Activated naive CD8-positive, alpha-beta T cell treated with anti-CD3 and anti-CD28 coated beads, Interleukin-2, amount 10 ng/mL, durations not matched to agents 7 days and 5 days (primary cell): ENCODE data around the gene PTPRD. TPM values are rescaled to one million over a fixed set of nuclear protein-coding genes. Genes with fewer than 3 reads are reported as not detected.

Experiments
- ATAC-seq: fragments of 150-1000 bp; cut with Tn5 transposase; one replicate; pipeline ENCODE4 v1.10.0; 2021; ENCODE audit warnings: low read depth, moderate library complexity
- POLR2A ChIA-PET: fragments of 350-600 bp; sonication (Branson Sonifier 250); formaldehyde crosslinking; loops from one replicate; lab custom pipeline; 2021; ENCODE audit warnings: antibody characterized with exemption; lab: Charles Lee
- DNase-seq: peaks from one replicate; pipeline ENCODE4 v3.0.0; 2021
- H3K27ac Mint-ChIP-seq: one replicate; pipeline ENCODE4 v1.8.0; 2022; ENCODE audit warnings: mild to moderate bottlenecking, mixed read lengths
- H3K27me3 Mint-ChIP-seq: one replicate; pipeline ENCODE4 v1.8.0; 2022; ENCODE audit warnings: mild to moderate bottlenecking, moderate library complexity, mixed read lengths
- H3K36me3 Mint-ChIP-seq: one replicate; pipeline ENCODE4 v1.8.0; 2021; ENCODE audit warnings: mild to moderate bottlenecking, mixed read lengths
- H3K4me1 Mint-ChIP-seq: one replicate; pipeline ENCODE4 v1.8.0; 2021; ENCODE audit warnings: mixed read lengths
- H3K4me3 Mint-ChIP-seq: one replicate; pipeline ENCODE4 v1.8.0; 2022; ENCODE audit warnings: mild to moderate bottlenecking, moderate library complexity, mixed read lengths
- H3K9me3 Mint-ChIP-seq: one replicate; pipeline ENCODE4 v1.8.0; 2021; ENCODE audit warnings: mixed read lengths
- total RNA-seq, 2 experiments: library from RNA; stranded (reverse); gene quantifications; one replicate each; pipeline ENCODE4 v1.2.3, GENCODE V29; 2021

The PTPRD gene
- total RNA-seq, 2 experiments from 2014 or later: not detected

DNA sequence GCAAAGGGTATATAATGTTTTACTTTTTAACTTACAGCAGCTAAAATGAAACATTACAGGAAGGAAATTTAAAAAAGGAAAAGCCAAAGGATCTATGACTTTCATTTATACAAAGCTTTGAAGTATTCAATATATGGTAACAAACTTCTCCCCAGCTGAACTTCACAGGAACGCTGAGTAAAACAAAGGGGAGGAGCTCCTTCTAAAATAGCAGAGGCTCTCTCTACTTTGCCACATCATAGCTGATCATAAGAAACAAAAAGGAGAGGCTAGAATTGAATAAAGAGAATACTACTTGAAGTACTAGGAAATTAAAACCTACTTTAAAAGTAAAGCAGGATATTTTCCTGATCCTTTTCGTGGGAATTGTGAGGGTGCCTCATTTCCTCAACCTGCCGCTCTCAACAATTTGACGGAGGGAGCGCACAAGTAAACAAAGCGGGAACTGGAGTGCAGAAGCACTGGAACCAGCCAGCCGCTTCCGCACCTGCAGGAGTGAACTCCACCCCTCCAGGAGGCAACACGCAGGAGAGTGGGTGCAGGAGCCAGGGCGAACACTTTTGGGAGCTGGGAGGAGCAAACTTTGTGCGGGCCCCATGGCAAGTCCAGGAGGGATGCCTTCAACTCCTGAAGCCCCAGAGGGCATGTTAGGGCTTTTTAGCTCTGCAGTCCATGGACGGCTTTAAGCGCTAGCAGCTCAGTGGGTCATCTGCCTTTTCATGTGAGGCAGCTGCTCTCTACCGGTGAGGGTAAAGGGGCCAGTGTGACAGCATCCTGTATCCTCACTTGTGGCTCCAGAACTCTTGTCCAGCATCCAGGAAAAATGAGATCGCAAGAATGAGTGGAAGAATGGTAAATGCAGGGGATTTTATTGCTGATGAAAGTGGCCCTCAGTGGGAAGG lies 757.4 kb downstream of the PTPRD start:
- no peaks in the 10 kb centered on the region for H3K36me3 Mint-ChIP-seq
- POLR2A ChIA-PET: no interaction called here
- H3K9me3 Mint-ChIP-seq: no peaks in the 10 kb centered on the region
- ATAC-seq (no peak), DNase-seq (no peak)
- no peak overlapping the region for H3K27ac Mint-ChIP-seq
- no peaks in the 10 kb centered on the region for H3K4me1 Mint-ChIP-seq
- H3K4me3 Mint-ChIP-seq: no peak overlapping the region
- no peaks in the 10 kb centered on the region for H3K27me3 Mint-ChIP-seq

DNA sequence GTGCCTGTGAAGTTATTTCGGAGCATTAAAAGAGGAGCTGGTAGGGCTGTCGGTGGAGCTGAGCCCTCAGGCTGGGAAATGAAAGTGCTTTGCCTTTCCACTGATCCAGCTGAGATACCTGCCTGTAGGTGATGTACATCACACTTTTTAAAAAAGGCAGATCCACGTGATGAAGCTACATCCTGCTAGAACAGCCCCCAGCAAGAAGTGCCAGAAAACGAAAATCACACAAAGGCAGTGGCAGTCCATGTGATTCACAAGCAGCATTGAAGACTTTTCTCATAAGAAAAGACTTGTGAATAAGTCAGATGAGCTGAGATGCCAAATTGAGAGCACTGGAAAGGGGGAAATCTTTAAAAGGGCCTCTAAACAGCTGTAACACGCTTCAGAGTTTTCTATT lies 765.1 kb downstream of the PTPRD start:
- no peak for ATAC-seq
- DNase-seq: no peak
- H3K4me1 Mint-ChIP-seq: peaks cover 7% of the 10 kb centered on the region

DNA sequence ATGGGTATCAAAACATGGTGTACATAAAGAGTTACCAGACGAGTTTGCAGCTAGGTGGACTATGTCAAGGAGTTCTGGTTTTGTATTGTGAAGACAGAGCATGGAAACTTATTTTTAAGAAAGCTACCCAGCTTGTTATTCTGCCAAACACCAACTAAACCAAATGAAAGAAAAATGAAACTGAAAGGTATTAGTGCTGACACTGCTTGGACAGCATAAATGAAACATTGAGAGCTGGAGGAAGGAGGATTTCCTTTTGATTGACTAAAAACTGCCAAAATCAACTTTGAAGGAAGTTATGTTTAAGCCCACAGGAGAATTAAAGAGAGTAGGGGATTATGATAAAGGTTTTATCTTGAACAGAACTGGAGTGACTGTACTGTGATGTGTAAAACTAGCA lies 766.2 kb downstream of the PTPRD start:
- no peaks in the 10 kb centered on the region for H3K36me3 Mint-ChIP-seq
- peak overlapping the region; percentile 86 for H3K27ac Mint-ChIP-seq
- H3K27me3 Mint-ChIP-seq: peaks cover 3% of the 10 kb centered on the region
- peaks cover 7% of the 10 kb centered on the region for H3K4me1 Mint-ChIP-seq
- ATAC-seq: peak; percentile 70
- DNase-seq: no peak
- H3K4me3 Mint-ChIP-seq: peak overlapping the region; percentile 60
- H3K9me3 Mint-ChIP-seq: no peaks in the 10 kb centered on the region
- POLR2A ChIA-PET: no interaction called here

More for the DNA sequence above, 765.1 kb downstream of the PTPRD start:
- Mint-ChIP-seq H3K27me3 (peaks cover 3% of the 10 kb centered on the region), H3K27ac (no peak overlapping the region), H3K36me3 (no peaks in the 10 kb centered on the region), H3K4me3 (no peak overlapping the region), H3K9me3 (no peaks in the 10 kb centered on the region)
- POLR2A ChIA-PET: no interaction called here

DNA sequence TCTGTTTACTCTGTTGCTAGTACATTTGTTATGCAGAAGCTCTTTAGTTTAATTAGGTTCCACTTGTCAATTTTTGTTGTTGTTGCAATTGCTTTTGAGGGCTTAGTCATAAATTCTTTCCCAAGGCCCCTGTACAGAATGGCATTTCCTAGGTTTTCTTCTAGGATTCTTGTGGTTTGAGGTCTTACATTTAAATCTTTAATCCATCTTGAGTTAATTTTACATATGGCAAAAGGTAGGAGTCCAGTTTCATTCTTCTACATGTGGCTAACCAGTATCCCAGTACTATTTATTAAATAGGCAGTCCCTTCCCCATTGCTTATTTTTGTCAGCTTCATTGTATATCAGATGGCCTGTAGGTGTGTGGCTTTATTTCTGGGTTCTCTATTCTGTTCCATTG lies 792.4 kb downstream of the PTPRD start:
- no peak for ATAC-seq
- no peak for DNase-seq
- POLR2A ChIA-PET: no interaction called here
- no peak overlapping the region for H3K27ac Mint-ChIP-seq
- peaks cover 1% of the 10 kb centered on the region for H3K9me3 Mint-ChIP-seq
- peaks cover 2% of the 10 kb centered on the region for H3K27me3 Mint-ChIP-seq
- H3K36me3 Mint-ChIP-seq: no peaks in the 10 kb centered on the region
- H3K4me1 Mint-ChIP-seq: no peaks in the 10 kb centered on the region
- H3K4me3 Mint-ChIP-seq: no peak overlapping the region

DNA sequence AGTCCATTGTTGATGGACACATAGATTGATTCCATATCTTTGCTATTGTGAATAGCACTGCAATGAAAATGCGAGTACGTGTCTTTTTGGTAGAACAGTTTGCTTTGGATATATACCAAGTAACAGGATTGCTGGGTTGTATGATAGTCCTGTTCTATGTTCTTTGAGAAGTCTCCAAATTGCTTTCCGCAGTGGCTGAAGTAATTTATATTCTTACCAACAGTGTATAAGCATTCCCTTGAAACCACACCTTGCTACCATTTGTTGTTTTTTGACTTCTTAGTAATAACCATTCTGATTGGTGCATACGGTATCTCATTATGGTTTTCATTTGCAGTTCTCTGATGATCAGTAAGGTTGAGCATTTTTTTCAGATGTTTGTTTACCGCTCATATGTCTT lies 792.9 kb downstream of the PTPRD start:
- no peak overlapping the region for H3K4me3 Mint-ChIP-seq
- H3K4me1 Mint-ChIP-seq: no peaks in the 10 kb centered on the region
- no peak overlapping the region for H3K27ac Mint-ChIP-seq
- POLR2A ChIA-PET: no interaction called here
- H3K36me3 Mint-ChIP-seq: no peaks in the 10 kb centered on the region
- no peaks in the 10 kb centered on the region for H3K27me3 Mint-ChIP-seq
- DNase-seq: no peak
- peaks cover 1% of the 10 kb centered on the region for H3K9me3 Mint-ChIP-seq
- ATAC-seq: no peak

DNA sequence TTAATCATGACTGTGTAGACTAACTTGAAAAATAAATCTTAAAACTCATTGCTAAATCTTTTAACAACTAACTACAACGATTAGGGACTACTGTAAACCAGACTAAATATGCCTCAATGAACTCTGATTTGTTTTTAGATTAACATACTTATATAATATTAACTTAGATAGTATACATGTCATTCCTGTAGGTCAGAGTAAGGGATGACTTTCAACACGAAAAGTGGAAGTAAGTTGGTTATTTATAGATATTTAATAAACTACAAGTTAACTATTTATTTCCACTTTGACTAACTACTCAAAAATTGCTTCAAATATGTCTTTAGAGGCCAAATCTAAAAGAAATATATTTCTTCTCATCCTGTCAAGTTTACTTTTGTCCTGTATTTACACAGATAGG lies 795.6 kb downstream of the PTPRD start:
- ATAC-seq (no peak), DNase-seq (no peak)
- Mint-ChIP-seq H3K27ac (no peak overlapping the region), H3K4me1 (no peaks in the 10 kb centered on the region), H3K9me3 (peaks cover 1% of the 10 kb centered on the region), H3K27me3 (no peaks in the 10 kb centered on the region), H3K36me3 (no peaks in the 10 kb centered on the region), H3K4me3 (no peak overlapping the region)
- POLR2A ChIA-PET: no interaction called here

DNA sequence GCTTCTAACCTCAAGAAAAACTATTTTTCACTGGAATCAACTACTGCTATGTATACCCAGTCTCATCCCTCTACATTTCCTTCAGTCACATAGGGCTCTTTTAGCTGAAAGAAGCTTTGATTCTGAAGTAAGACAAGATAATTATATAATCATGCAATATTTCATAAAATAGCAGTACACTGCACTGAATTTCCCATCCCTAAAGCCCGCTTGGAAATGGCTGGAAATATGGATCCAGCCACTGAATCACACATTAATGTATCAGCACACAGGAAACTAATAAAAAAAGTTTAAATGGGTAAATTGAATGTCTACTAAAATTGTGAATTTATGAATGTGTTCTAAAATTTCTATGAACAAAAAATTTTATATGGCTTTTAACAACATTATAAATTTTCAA lies 808.7 kb downstream of the PTPRD start:
- ATAC-seq (no peak), DNase-seq (no peak)
- Mint-ChIP-seq H3K27me3 (no peaks in the 10 kb centered on the region), H3K9me3 (no peaks in the 10 kb centered on the region), H3K4me3 (no peak overlapping the region), H3K4me1 (no peaks in the 10 kb centered on the region), H3K36me3 (no peaks in the 10 kb centered on the region), H3K27ac (no peak overlapping the region)
- POLR2A ChIA-PET: no interaction called here

DNA sequence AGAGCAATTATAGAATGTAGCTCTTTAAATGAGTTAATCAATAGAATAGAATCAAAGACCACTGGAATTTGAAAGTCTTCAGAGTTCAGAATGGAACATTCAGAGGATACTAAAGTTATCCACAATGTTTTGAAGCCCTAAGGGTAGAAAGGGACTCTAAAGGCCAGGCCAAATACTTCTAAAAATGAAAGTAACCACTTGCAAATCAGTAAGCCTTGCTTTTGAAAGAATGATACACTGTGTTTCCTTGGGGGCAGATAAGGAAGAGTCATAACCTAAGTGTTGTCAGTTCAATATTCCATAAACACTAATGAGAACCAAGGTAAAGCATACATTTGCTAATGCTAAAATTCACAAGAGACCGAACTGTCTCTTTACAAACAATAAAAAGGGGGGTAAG lies 813.5 kb downstream of the PTPRD start:
- DNase-seq (no peak), ATAC-seq (no peak)
- Mint-ChIP-seq H3K4me3 (no peak overlapping the region), H3K9me3 (no peaks in the 10 kb centered on the region), H3K27ac (no peak overlapping the region), H3K36me3 (no peaks in the 10 kb centered on the region), H3K4me1 (no peaks in the 10 kb centered on the region), H3K27me3 (no peaks in the 10 kb centered on the region)
- POLR2A ChIA-PET: no interaction called here

DNA sequence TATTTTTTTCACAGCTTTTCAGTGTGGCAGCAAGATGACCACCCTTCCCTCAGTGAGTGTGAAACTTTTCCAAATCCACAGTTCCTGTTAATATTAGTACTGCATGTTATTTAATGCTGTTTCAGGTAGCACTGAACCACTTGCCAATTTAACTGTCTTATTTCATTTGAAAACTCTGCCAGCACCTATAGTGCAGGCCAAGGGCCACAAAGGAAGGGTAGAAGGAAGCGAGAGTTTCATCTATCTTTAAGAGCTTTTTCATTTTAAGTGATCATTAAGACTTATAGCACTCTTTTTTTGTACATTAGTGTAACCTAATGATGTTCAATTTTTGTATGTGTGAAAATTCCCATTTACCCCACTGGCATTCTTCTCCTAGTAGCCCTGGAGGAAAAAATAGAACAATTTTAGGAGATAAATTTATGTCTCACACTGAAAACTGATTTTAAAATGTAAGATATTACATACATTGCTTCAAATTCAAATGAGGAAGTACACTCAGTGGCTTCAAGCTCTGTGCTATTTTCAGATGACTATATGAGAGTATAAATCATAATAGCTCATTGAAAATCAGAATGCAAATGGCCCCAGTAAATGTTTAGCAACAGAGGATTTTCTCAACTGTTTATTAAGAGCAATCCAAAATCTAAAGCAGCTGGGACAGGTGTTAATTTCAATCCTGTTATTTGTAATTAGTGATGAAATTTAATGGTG lies 820.5 kb downstream of the PTPRD start:
- no peak overlapping the region for H3K4me3 Mint-ChIP-seq
- DNase-seq: no peak
- ATAC-seq: no peak
- H3K27me3 Mint-ChIP-seq: no peaks in the 10 kb centered on the region
- H3K4me1 Mint-ChIP-seq: no peaks in the 10 kb centered on the region
- H3K36me3 Mint-ChIP-seq: no peaks in the 10 kb centered on the region
- POLR2A ChIA-PET: no interaction called here
- H3K9me3 Mint-ChIP-seq: no peaks in the 10 kb centered on the region
- H3K27ac Mint-ChIP-seq: no peak overlapping the region

DNA sequence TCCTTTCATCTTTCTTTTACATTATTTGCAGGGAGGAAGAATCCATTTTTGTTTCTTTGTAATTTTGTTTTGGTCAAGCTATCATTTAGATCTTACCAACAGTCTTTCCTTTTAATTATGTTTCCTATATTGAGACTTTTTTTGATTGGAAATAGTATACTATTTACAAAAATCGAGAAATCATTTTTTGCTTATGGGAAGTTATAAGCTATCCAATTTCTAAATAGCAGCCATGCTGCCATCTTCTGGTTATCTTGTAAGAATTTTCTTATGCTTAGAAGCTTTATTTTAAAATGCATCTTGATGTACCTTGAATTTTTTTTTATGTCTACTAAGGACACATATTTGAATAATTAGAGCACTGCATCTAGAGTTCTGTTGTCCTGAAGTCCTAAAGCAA lies 821.2 kb downstream of the PTPRD start:
- POLR2A ChIA-PET: no interaction called here
- Mint-ChIP-seq H3K4me1 (no peaks in the 10 kb centered on the region), H3K27ac (no peak overlapping the region), H3K4me3 (no peak overlapping the region), H3K36me3 (no peaks in the 10 kb centered on the region), H3K27me3 (no peaks in the 10 kb centered on the region), H3K9me3 (no peaks in the 10 kb centered on the region)
- DNase-seq: no peak
- ATAC-seq: no peak

DNA sequence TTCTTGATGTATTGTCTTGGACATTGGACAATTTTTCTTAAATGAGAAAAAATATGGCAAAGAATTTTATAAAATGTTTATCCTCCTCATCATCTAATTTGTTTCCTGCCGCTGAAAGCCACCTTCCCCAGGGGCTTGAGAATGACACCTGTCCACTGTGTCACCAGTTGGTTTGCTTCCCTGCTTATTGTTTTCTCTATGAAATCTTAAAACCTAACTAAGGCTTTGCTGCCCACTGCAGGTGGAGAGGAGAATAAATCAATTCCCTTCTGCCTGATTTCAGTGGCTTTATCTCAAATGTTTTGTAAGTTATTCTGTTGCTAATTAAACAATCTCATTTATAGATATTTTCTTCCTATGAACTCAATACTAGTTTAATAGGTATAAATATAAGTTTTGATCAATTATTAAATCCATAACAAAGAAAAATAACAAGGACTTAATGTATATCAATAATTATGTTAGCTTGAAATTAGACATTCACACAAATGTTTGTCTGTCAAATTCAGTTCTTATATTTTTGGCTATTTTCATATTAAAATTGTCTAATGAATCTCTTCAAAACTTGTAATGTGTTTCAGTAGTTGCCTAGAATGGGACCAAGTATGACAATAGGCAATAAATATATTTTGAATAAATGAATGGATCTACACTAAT lies 822.5 kb downstream of the PTPRD start:
- POLR2A ChIA-PET: no interaction called here
- Mint-ChIP-seq H3K4me3 (no peak overlapping the region), H3K4me1 (no peaks in the 10 kb centered on the region), H3K27ac (no peak overlapping the region), H3K9me3 (no peaks in the 10 kb centered on the region), H3K36me3 (no peaks in the 10 kb centered on the region), H3K27me3 (no peaks in the 10 kb centered on the region)
- ATAC-seq (no peak), DNase-seq (no peak)

DNA sequence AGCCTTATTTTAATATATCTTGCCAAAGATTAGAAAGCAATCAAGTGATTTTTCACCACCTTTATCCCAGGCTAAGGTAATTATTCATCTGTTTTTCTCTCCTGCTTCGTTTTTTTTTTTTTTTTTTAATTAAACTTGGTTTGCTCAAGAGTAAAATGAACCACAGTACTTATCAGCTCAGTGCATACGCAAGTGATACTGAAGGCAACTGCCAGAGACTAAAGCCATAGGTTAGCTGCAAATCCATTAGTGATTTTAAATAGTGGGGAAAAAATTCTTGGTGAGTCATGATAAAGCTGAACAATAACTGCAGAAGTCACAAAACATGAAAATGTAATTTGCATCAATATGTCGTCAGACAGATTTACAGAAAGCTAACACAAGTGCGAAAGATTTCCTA lies 829.1 kb downstream of the PTPRD start:
- Mint-ChIP-seq H3K36me3 (no peaks in the 10 kb centered on the region), H3K27me3 (no peaks in the 10 kb centered on the region), H3K9me3 (no peaks in the 10 kb centered on the region), H3K27ac (no peak overlapping the region), H3K4me1 (no peaks in the 10 kb centered on the region), H3K4me3 (no peak overlapping the region)
- POLR2A ChIA-PET: no interaction called here
- no peak for ATAC-seq
- DNase-seq: no peak

DNA sequence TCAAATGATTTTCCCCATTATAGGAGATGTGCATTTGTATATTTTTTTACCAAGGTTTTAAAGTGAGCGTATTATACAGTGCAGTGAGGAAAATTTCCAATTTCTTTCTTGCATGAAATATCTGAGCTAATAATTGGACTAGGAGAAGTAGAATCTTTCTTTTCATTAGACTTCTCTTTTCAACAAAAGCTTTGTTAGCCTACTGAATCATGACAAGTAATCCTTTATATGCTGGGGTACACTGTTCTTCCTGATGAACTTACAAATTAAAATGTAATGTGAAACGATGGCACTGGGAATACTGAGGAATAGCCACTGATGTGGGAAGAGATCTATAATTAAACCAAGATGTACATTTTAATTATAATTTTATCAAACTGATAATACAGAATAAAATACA lies 829.6 kb downstream of the PTPRD start:
- Mint-ChIP-seq H3K27me3 (no peaks in the 10 kb centered on the region), H3K27ac (no peak overlapping the region), H3K4me1 (no peaks in the 10 kb centered on the region), H3K9me3 (no peaks in the 10 kb centered on the region), H3K4me3 (no peak overlapping the region), H3K36me3 (no peaks in the 10 kb centered on the region)
- POLR2A ChIA-PET: no interaction called here
- DNase-seq (no peak), ATAC-seq (no peak)

DNA sequence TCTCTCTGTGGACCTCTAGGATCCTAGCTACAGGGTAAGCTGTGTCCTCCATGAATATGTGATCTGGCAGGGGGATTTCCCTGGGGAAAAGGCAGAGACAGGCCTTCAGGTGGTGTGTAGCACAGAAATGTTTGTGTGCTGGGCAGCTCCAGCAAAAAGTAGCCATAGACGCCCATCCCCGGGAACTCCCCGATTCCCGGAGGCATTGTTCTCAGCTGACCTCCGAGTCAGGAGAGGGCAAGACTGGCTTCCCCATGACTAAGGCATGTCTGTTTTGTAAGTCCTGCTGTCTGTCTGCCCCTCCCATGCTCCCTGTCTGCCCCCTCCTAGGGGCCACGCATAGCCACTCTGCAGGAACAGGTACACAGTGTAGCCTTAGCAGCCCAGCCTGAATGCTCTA lies 834.5 kb downstream of the PTPRD start:
- POLR2A ChIA-PET: no interaction called here
- no peak for DNase-seq
- no peak overlapping the region for H3K4me3 Mint-ChIP-seq
- no peak overlapping the region for H3K27ac Mint-ChIP-seq
- H3K27me3 Mint-ChIP-seq: no peaks in the 10 kb centered on the region
- no peaks in the 10 kb centered on the region for H3K36me3 Mint-ChIP-seq
- no peak for ATAC-seq
- no peaks in the 10 kb centered on the region for H3K9me3 Mint-ChIP-seq
- H3K4me1 Mint-ChIP-seq: no peaks in the 10 kb centered on the region
